CD4-positive, alpha-beta memory T cell (primary cell): Measurements from ENCODE around the gene PRSS36. TPM values are rescaled to one million over a fixed set of nuclear protein-coding genes. Genes with fewer than 3 reads are reported as not detected.
"Not testable (repeated sequence)": the region's sequence is repeated elsewhere in the genome, so short reads cannot be mapped to it uniquely, and the experiment has no call there.

ENCODE experiments used
- CTCF ChIA-PET: fragments of 350-600 bp; sonication (Branson Sonifier 250); formaldehyde crosslinking; loops from one replicate; lab custom pipeline; 2021; ENCODE audit warnings: inconsistent platforms; ENCODE audit not compliant: partially characterized antibody; lab: Charles Lee
- POLR2A ChIA-PET: fragments of 350-600 bp; sonication (Branson Sonifier 250); formaldehyde crosslinking; loops from one replicate; lab custom pipeline; 2021; ENCODE audit not compliant: partially characterized antibody; lab: Charles Lee
- DNase-seq, 5 donors: peaks; one replicate each; pipeline versions ENCODE4 v3.0.0 to v3.0.0-alpha.2; 2020 to 2022; ENCODE audit warnings: mixed read lengths in 1 of 5
- H3K27ac ChIP-seq: one replicate; pipeline ENCODE4 v1.7.0; 2013; ENCODE audit warnings: low read depth, low read length
- H3K27me3 ChIP-seq: 2 replicates; pipeline ENCODE4 v1.7.0; 2013; ENCODE audit warnings: mild to moderate bottlenecking, low read length, moderate library complexity; ENCODE audit not compliant: insufficient read depth
- H3K36me3 ChIP-seq: 2 replicates; pipeline ENCODE4 v1.7.0; 2013; ENCODE audit warnings: mild to moderate bottlenecking, low read length, moderate library complexity; ENCODE audit not compliant: insufficient read depth
- H3K4me1 ChIP-seq: 2 replicates; pipeline ENCODE4 v1.7.0; 2013; ENCODE audit warnings: mild to moderate bottlenecking, low read length, moderate library complexity; ENCODE audit not compliant: insufficient read depth
- H3K4me3 ChIP-seq, 2 donors: one replicate each; pipeline ENCODE4 v1.7.0; 2013; ENCODE audit warnings: low read length in 2 of 2, mild to moderate bottlenecking in 1 of 2
- H3K9me3 ChIP-seq, 2 donors: one replicate each; pipeline ENCODE4 v1.7.0; 2013; ENCODE audit warnings: low read length in 2 of 2, control low read depth in 1 of 2; ENCODE audit not compliant: control insufficient read depth in 1 of 2
- H3K27ac Mint-ChIP-seq, 7 donors: one replicate each; pipeline ENCODE4 v1.8.0; 2020 to 2021; ENCODE audit warnings: mixed read lengths in 7 of 7, mild to moderate bottlenecking in 6 of 7, inconsistent platforms in 3 of 7, moderate library complexity in 3 of 7
- H3K27me3 Mint-ChIP-seq, 2 donors: one replicate each; pipeline ENCODE4 v1.8.0; 2020 to 2021; ENCODE audit warnings: mixed read lengths in 2 of 2
- H3K36me3 Mint-ChIP-seq, 2 donors: one replicate each; pipeline ENCODE4 v1.8.0; 2020 to 2021; ENCODE audit warnings: mixed read lengths in 2 of 2, inconsistent platforms in 1 of 2, mild to moderate bottlenecking in 1 of 2
- H3K4me1 Mint-ChIP-seq, 4 donors: one replicate each; pipeline ENCODE4 v1.8.0; 2020 to 2021; ENCODE audit warnings: mixed read lengths in 4 of 4, mild to moderate bottlenecking in 1 of 4
- H3K4me3 Mint-ChIP-seq, 8 donors: one replicate each; pipeline ENCODE4 v1.8.0; 2020 to 2021; ENCODE audit warnings: mixed read lengths in 8 of 8, mild to moderate bottlenecking in 7 of 8, moderate library complexity in 6 of 8, inconsistent platforms in 3 of 8
- H3K9me3 Mint-ChIP-seq, 8 donors: one replicate each; pipeline ENCODE4 v1.8.0; 2020 to 2021; ENCODE audit warnings: mixed read lengths in 8 of 8, mild to moderate bottlenecking in 5 of 8, inconsistent platforms in 3 of 8, moderate library complexity in 1 of 8
- intact Hi-C: fragments of 100-400 bp; cut with micrococcal nuclease; formaldehyde crosslinking; loops from one replicate; pipeline ENCODE4 v1.15.1; 2023
- polyA plus RNA-seq, 2 donors: library from polyadenylated mRNA; unstranded; fragments of 300-500 nt; fragmentation: Illumina TruSeq; gene quantifications; one replicate each; pipeline ENCODE4 v1.2.3, GENCODE V29; 2021
- total RNA-seq, 2 experiments: library from RNA; stranded (reverse); gene quantifications; one replicate each; pipeline ENCODE4 v1.2.3, GENCODE V29; 2021

The PRSS36 gene
- total and polyA plus RNA-seq, 4 experiments from 2014 or later = 0.33 to 0.94 (median 0.57) TPM

DNA sequence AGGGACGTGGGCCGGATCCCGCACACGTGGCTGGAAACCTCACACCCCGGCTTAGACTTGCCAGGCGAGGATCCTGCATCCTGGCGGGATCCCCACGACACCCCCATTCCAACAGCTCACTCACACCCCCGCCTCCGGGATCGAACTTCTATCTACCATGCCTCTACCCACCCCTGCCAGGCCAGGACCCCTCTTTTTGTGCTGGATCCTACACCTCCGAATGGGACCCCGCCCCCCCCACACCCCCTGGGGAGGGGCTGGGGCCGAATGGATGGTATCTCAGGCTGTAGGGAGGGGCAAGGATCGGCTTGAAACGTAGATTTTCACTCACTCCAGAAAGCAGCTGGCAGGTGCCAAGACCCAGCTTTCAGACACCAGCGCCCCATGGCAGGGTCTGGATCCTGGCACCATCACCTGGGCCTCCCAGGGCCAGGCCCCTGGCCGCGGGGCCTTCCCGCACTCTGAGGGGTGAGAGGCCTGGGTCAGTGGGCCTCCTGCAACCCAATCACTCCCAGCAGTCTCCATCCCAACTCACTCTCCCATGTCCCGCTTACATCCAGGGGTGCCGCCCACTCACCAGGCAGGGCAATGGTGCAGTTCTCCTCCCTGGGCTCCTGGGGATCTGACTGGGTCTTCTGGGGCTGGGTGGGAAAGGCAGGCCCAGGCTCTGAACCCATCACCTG is 6.7 kb downstream of the PRSS36 start:
- H3K27me3 ChIP-seq = no peaks in the 10 kb centered on the region
- H3K4me3 Mint-ChIP-seq = peak overlapping the region; percentile 27 to 75 (median 48)
- no peaks in the 10 kb centered on the region for H3K36me3 ChIP-seq
- POLR2A ChIA-PET = interaction anchor here (0.6 to 6.0 kb wide), 29 partner anchors 9 to 731 kb away, joined by 3 to 195 read pairs (median 7); partner anchors contain the start of genes ARMC5, FUS, HSD3B7 and KAT8
- no peaks in the 10 kb centered on the region for H3K9me3 Mint-ChIP-seq
- peaks cover 3 to 14% (median 10%) of the 10 kb centered on the region in 4 donors for H3K4me1 Mint-ChIP-seq
- H3K4me1 ChIP-seq = peaks cover 15% of the 10 kb centered on the region
- CTCF ChIA-PET = interaction anchor here (0.6 to 3.6 kb wide), 30 partner anchors 10 to 335 kb away, joined by 3 to 56 read pairs (median 6); partner anchors contain the start of genes BCKDK, FUS, HSD3B7 and KAT8
- H3K27ac Mint-ChIP-seq = peak overlapping the region in 5 of 7 donors; percentile 22 to 75 (median 43)
- H3K9me3 ChIP-seq = no peaks in the 10 kb centered on the region
- DNase-seq = no peak
- H3K27me3 Mint-ChIP-seq = peaks cover 0 to 2% of the 10 kb centered on the region in 2 donors
- H3K27ac ChIP-seq = peak overlapping the region; percentile 42
- H3K36me3 Mint-ChIP-seq = no peaks in the 10 kb centered on the region
- H3K4me3 ChIP-seq = peak overlapping the region in 1 of 2 donors; percentile 75
- intact Hi-C loops = loop anchor here (2.0 kb wide), 1 partner anchor 38 kb away; no protein-coding TSS in a partner anchor

DNA sequence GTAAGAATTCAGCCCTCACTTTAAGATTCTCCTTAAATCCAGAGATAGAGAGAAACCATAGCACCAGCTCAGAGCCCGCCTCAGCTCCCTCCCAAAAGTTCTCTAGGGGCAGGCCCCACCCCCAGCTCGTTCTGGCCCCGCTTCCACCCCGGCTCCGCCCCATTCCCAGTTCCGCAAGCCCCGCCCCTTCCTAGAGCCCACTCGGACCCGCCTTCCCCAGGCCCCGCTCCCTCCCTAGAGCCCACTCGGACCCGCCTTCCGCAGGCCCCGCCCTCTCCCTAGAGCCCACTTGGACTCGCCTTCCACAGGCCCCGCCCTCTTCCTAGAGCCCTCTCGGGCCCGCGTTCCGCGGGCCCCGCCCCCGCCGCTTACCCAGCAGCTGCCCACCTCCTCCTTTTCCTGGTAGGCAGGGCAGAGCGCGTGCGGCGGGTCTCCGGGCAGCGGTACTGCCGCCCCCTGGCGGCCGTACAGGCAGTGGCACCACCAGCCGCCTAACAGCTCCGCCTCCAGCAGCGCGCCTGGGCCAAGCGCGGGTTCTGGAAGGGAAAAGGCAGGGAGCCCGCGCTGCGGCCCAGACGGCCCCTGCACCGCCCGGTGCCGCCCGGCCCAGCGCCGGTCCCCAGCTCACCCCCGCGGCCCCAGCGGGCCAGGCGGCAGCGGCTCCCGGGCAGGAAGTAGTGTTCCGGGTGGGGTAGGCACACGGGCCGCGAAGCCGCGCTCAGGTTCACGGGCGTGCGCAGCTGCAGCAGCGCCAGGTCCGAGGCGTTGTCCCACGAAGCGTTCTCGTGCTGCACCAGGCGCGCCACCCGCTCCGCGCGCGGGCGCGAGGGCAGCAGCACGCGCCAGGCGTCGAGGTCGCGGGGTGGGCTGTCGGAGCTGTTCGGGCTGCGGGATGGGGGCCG is 7.5 kb downstream of the PRSS36 start:
- no peaks in the 10 kb centered on the region for H3K9me3 Mint-ChIP-seq
- H3K4me3 ChIP-seq = peak overlapping the region in 1 of 2 donors; percentile 75
- intact Hi-C loops = loop anchor here (1.0 to 2.0 kb wide), 11 partner anchors 25 to 317 kb away; partner anchors contain the start of genes ARMC5, FUS, HSD3B7 and KAT8

DNA sequence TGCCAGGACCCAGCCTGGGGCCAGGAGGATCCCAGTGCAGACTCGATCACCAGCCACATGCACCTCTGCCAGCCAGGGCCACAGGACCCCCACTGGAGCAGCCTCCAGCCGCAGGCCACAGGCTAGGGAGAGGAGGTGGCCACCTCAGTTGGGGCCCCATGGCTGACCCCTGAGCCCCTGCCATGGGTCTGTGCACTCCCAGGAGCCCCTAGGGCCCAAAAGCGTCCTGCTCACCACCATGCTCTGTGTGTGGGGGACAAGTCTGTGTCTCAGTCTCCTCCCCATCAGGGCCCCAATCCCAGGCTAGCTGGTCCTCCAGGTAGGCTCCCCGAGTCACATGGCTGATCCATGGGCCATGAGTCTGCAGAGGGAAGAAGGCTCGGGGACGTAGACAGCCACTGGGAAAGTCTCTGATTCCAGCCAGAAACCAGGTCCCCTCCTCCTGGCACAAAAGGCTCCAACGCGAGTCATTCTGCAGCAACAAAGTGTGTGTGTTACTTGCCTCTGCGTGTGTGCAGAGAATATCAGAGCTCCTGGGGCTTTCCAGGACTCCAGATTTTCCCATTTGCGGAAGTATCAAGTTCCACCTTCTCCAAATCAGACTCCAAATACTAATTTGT is 8.3 kb downstream of the PRSS36 start:
- H3K27me3 Mint-ChIP-seq = no peaks in the 10 kb centered on the region
- Histone ChIP-seq H3K4me1 (peaks cover 15% of the 10 kb centered on the region), H3K36me3 (no peaks in the 10 kb centered on the region), H3K27ac (peak overlapping the region; percentile 42), H3K27me3 (no peaks in the 10 kb centered on the region), H3K4me3 (peak overlapping the region in 1 of 2 donors; percentile 75), H3K9me3 (no peaks in the 10 kb centered on the region)
- H3K27ac Mint-ChIP-seq = peak overlapping the region; percentile 72 to 94 (median 91)
- CTCF ChIA-PET = interaction anchor here (0.5 to 3.6 kb wide), 42 partner anchors 8 to 727 kb away, joined by 3 to 56 read pairs (median 4); partner anchors contain the start of genes BCKDK, FUS, HSD3B7 and KAT8
- no peaks in the 10 kb centered on the region for H3K36me3 Mint-ChIP-seq
- intact Hi-C loops = loop anchor here (1.0 to 2.0 kb wide), 11 partner anchors 24 to 318 kb away; partner anchors contain the start of genes ARMC5, FUS, HSD3B7 and KAT8
- DNase-seq = no peak
- H3K4me1 Mint-ChIP-seq = peaks cover 3 to 14% (median 10%) of the 10 kb centered on the region in 4 donors
- POLR2A ChIA-PET = interaction anchor here (0.6 to 6.0 kb wide), 35 partner anchors 9 to 736 kb away, joined by 3 to 195 read pairs (median 6); partner anchors contain the start of genes ARMC5, BCKDK, FUS and HSD3B7
- H3K4me3 Mint-ChIP-seq = peak overlapping the region; percentile 63 to 80 (median 74)
- H3K9me3 Mint-ChIP-seq = no peaks in the 10 kb centered on the region

More for the DNA sequence above, 7.5 kb downstream of the PRSS36 start:
- Mint-ChIP-seq H3K36me3 (no peaks in the 10 kb centered on the region), H3K27me3 (no peaks in the 10 kb centered on the region), H3K27ac (peak overlapping the region; percentile 72 to 94 (median 91)), H3K4me1 (peaks cover 3 to 14% (median 10%) of the 10 kb centered on the region in 4 donors), H3K4me3 (peak overlapping the region; percentile 63 to 80 (median 74))
- Histone ChIP-seq H3K36me3 (no peaks in the 10 kb centered on the region), H3K27me3 (no peaks in the 10 kb centered on the region), H3K27ac (peak overlapping the region; percentile 42), H3K4me1 (peaks cover 15% of the 10 kb centered on the region), H3K9me3 (no peaks in the 10 kb centered on the region)
- peak; percentile 94 to 97 (median 96) for DNase-seq
- ChIA-PET CTCF (interaction anchor here (0.5 to 3.6 kb wide), 46 partner anchors 9 to 726 kb away, joined by 3 to 56 read pairs (median 4); partner anchors contain the start of genes BCKDK, FUS, HSD3B7 and KAT8), POLR2A (interaction anchor here (0.6 to 6.0 kb wide), 43 partner anchors 8 to 735 kb away, joined by 3 to 195 read pairs (median 5); partner anchors contain the start of genes ARMC5, BCKDK, FUS and HSD3B7)

DNA sequence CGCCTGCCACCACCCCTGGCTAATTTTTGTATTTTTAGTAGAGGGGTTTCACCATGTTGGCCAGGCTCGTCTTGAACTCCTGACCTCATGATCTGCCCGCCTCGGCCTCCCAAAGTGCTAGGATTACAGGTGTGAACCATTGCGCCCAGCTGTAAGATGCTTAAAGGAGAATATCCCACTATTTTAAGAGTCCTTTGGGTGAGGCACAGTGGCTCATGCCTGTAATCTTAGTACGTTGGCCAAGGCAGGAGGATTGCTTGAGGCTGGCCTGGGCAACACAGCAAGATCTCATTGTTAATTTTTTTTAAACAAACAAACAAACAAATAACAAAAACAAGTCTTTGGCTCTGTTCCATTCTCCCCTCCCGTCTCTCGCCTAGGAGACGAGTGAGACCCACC is 8.8 kb downstream of the PRSS36 start:
- ChIA-PET POLR2A (interaction anchor here (1.8 to 6.0 kb wide), 7 partner anchors 8 to 192 kb away, joined by 5 to 195 read pairs (median 10); partner anchors contain the start of genes FUS, HSD3B7, KAT8 and ORAI3), CTCF (interaction anchor here (2.1 to 2.9 kb wide), 2 partner anchors 30 to 303 kb away, joined by 7 to 10 read pairs; no protein-coding TSS in a partner anchor)
- H3K27me3 Mint-ChIP-seq, H3K4me3 Mint-ChIP-seq, H3K9me3 Mint-ChIP-seq, intact Hi-C loops, DNase-seq, H3K36me3 ChIP-seq, H3K27ac ChIP-seq, H3K4me3 ChIP-seq, H3K36me3 Mint-ChIP-seq, H3K9me3 ChIP-seq, H3K27me3 ChIP-seq: not testable (repeated sequence)
- Mint-ChIP-seq H3K4me1 (peaks cover 3 to 14% (median 10%) of the 10 kb centered on the region in 4 donors), H3K27ac (peak overlapping the region in 2 of 7 donors; percentile 44 to 70)
- peaks cover 15% of the 10 kb centered on the region for H3K4me1 ChIP-seq

GRCh38 chr16:31138621-31139578 is 11.0 kb downstream of the PRSS36 start:
- CTCF ChIA-PET = no interaction called here

More at GRCh38 chr16:31138621-31139578, 11.0 kb downstream of the PRSS36 start:
- POLR2A ChIA-PET = interaction anchor here (0.6 to 6.0 kb wide), 3 partner anchors 8 to 41 kb away, joined by 3 to 121 read pairs (median 3); partner anchors contain the start of genes FUS and KAT8
- Mint-ChIP-seq H3K27ac (peak overlapping the region in 2 of 7 donors; percentile 8 to 30), H3K4me3 (no peak overlapping the region), H3K27me3 (no peaks in the 10 kb centered on the region), H3K9me3 (no peaks in the 10 kb centered on the region), H3K36me3 (no peaks in the 10 kb centered on the region), H3K4me1 (peaks cover 3 to 14% (median 10%) of the 10 kb centered on the region in 4 donors)
- DNase-seq = no peak
- no peaks in the 10 kb centered on the region for H3K27me3 ChIP-seq
- no peak overlapping the region for H3K4me3 ChIP-seq
- no peaks in the 10 kb centered on the region for H3K9me3 ChIP-seq
- no peak overlapping the region for H3K27ac ChIP-seq
- H3K36me3 ChIP-seq = no peaks in the 10 kb centered on the region
- intact Hi-C loops = no loop called here
- peaks cover 15% of the 10 kb centered on the region for H3K4me1 ChIP-seq
